Spinal cord (tissue), 10 donors: ENCODE measurements around the gene DMRT1. TPM values are rescaled to one million over a fixed set of nuclear protein-coding genes. Genes with fewer than 3 reads are reported as not detected.
"Not testable (repeated sequence)": the region's sequence is repeated elsewhere in the genome, so short reads cannot be mapped to it uniquely, and the experiment has no call there.

ENCODE experiments used
- DNase-seq, 6 donors: peaks; one replicate each; pipeline versions ENCODE4 v3.0.0 to v3.0.0-alpha.2; 2013 to 2015; ENCODE audit warnings: low spot score in 6 of 6, low read depth in 4 of 6
- H3K27ac ChIP-seq: one replicate; pipeline ENCODE4 v1.5.1; 2013; ENCODE audit warnings: low read depth, low read length, control low read depth
- H3K27me3 ChIP-seq: one replicate; pipeline ENCODE4 v1.6.1; 2013; ENCODE audit warnings: low read length; ENCODE audit not compliant: control insufficient read depth, insufficient read depth
- H3K36me3 ChIP-seq: one replicate; pipeline ENCODE4 v1.6.1; 2013; ENCODE audit warnings: low read length; ENCODE audit not compliant: control insufficient read depth, insufficient read depth
- H3K4me1 ChIP-seq: one replicate; pipeline ENCODE4 v1.6.1; 2013; ENCODE audit warnings: low read length; ENCODE audit not compliant: control insufficient read depth, insufficient read depth
- H3K4me3 ChIP-seq: one replicate; pipeline ENCODE4 v1.5.1; 2013; ENCODE audit warnings: low read depth, low read length, control low read depth
- H3K9me3 ChIP-seq: one replicate; pipeline ENCODE4 v1.6.1; 2013; ENCODE audit warnings: low read length; ENCODE audit not compliant: control insufficient read depth, insufficient read depth
- WGBS: methylation state at CpG from one replicate; pipeline ENCODE4 v1.1.5; 2013; ENCODE audit warnings: missing lambda C conversion rate; ENCODE audit not compliant: insufficient coverage; 5-methylcytosine and 5-hydroxymethylcytosine counted together
- polyA plus RNA-seq, 2 donors: library from polyadenylated mRNA; unstranded; fragments of 120-200 nt; gene quantifications; one replicate each; pipeline ENCODE4 v1.2.1, GENCODE V29; 2013; ENCODE audit not compliant: insufficient read length in 2 of 2
- total RNA-seq, 2 donors: library from RNA; depleted of rRNA in 1 of 2; stranded (reverse); fragments of 120-200 nt in 1 of 2; fragments of >200 nt in 1 of 2; gene quantifications; one replicate each; pipeline versions ENCODE4 v1.2.3 to v1.2.4, GENCODE V29; 2013 to 2014
- donor health status: healthy.

DMRT1 gene
- total and polyA plus RNA-seq, 4 donors: 0.11 to 0.14 TPM; not detected in 2

- H3K27me3 ChIP-seq: peaks cover 22% of the 10 kb centered on the region
Measured at GRCh38 chr9:849431-849830, 7.9 kb downstream of the DMRT1 start.

GRCh38 chr9:852539-852938, 11.0 kb downstream of the DMRT1 start:
- Histone ChIP-seq H3K36me3 (no peaks in the 10 kb centered on the region), H3K27me3 (no peaks in the 10 kb centered on the region), H3K27ac (no peak overlapping the region), H3K4me3 (no peak overlapping the region), H3K4me1 (no peaks in the 10 kb centered on the region), H3K9me3 (no peaks in the 10 kb centered on the region)
- DNase-seq: no peak
- WGBS: 67% methylated on average over 1 of the region's 4 CpGs

More at GRCh38 chr9:849431-849830, 7.9 kb downstream of the DMRT1 start:
- Histone ChIP-seq H3K36me3 (no peaks in the 10 kb centered on the region), H3K4me3 (no peak overlapping the region), H3K4me1 (no peaks in the 10 kb centered on the region), H3K27ac (no peak overlapping the region), H3K9me3 (no peaks in the 10 kb centered on the region)
- no peak for DNase-seq
- 82% methylated on average over 5 of the region's 5 CpGs for WGBS

- Histone ChIP-seq H3K36me3 (no peaks in the 10 kb centered on the region), H3K27ac (no peak overlapping the region), H3K4me1 (no peaks in the 10 kb centered on the region), H3K27me3 (no peaks in the 10 kb centered on the region), H3K9me3 (no peaks in the 10 kb centered on the region), H3K4me3 (no peak overlapping the region)
- no peak for DNase-seq
- 88% methylated on average over 1 of the region's 6 CpGs for WGBS
Measured at GRCh38 chr9:859251-859650, 17.8 kb downstream of the DMRT1 start.

- DNase-seq: no peak
- Histone ChIP-seq H3K4me3 (no peak overlapping the region), H3K27me3 (no peaks in the 10 kb centered on the region), H3K27ac (no peak overlapping the region), H3K36me3 (no peaks in the 10 kb centered on the region), H3K4me1 (no peaks in the 10 kb centered on the region), H3K9me3 (no peaks in the 10 kb centered on the region)
- WGBS: 100% methylated on average over 1 of the region's 4 CpGs
Measured at GRCh38 chr9:860706-861105, 19.2 kb downstream of the DMRT1 start.

- not testable (repeated sequence) for H3K27me3 ChIP-seq, H3K4me3 ChIP-seq, H3K27ac ChIP-seq, DNase-seq, H3K9me3 ChIP-seq, H3K4me1 ChIP-seq, H3K36me3 ChIP-seq
- WGBS: 99% methylated on average over 10 of the region's 30 CpGs
Measured at GRCh38 chr9:861525-861924, 20.0 kb downstream of the DMRT1 start.

- no peaks in the 10 kb centered on the region for H3K36me3 ChIP-seq
- H3K9me3 ChIP-seq: no peaks in the 10 kb centered on the region
- no peaks in the 10 kb centered on the region for H3K4me1 ChIP-seq
- H3K27ac ChIP-seq: no peak overlapping the region
- DNase-seq: peak in 2 of 6 donors; percentile 26 to 38
- H3K27me3 ChIP-seq: no peaks in the 10 kb centered on the region
- WGBS: 76% methylated on average over 2 of the region's 10 CpGs
- H3K4me3 ChIP-seq: no peak overlapping the region
Measured at GRCh38 chr9:875119-875962, 33.8 kb downstream of the DMRT1 start.

- Histone ChIP-seq H3K27ac (no peak overlapping the region), H3K4me3 (no peak overlapping the region)
- WGBS: 90% methylated on average over 2 of the region's 4 CpGs
Measured at GRCh38 chr9:876425-876824, 34.9 kb downstream of the DMRT1 start.

GRCh38 chr9:878239-878638, 36.7 kb downstream of the DMRT1 start:
- H3K4me3 ChIP-seq: no peak overlapping the region
- H3K27me3 ChIP-seq: no peaks in the 10 kb centered on the region
- 87% methylated on average over 5 of the region's 5 CpGs for WGBS
- no peak for DNase-seq
- H3K4me1 ChIP-seq: no peaks in the 10 kb centered on the region
- no peak overlapping the region for H3K27ac ChIP-seq
- H3K9me3 ChIP-seq: no peaks in the 10 kb centered on the region
- no peaks in the 10 kb centered on the region for H3K36me3 ChIP-seq

More at GRCh38 chr9:876425-876824, 34.9 kb downstream of the DMRT1 start:
- no peaks in the 10 kb centered on the region for H3K36me3 ChIP-seq
- DNase-seq: no peak
- no peaks in the 10 kb centered on the region for H3K9me3 ChIP-seq
- H3K27me3 ChIP-seq: no peaks in the 10 kb centered on the region
- no peaks in the 10 kb centered on the region for H3K4me1 ChIP-seq

- Histone ChIP-seq H3K27me3 (no peaks in the 10 kb centered on the region), H3K4me3 (no peak overlapping the region), H3K9me3 (no peaks in the 10 kb centered on the region), H3K27ac (no peak overlapping the region), H3K4me1 (no peaks in the 10 kb centered on the region), H3K36me3 (no peaks in the 10 kb centered on the region)
- no CpG with 5 or more reads among the region's 7 CpGs for WGBS
- DNase-seq: no peak
Measured at GRCh38 chr9:880725-881124, 39.2 kb downstream of the DMRT1 start.

- H3K27ac ChIP-seq: no peak overlapping the region
- no peak for DNase-seq
- H3K4me1 ChIP-seq: no peaks in the 10 kb centered on the region
- no peaks in the 10 kb centered on the region for H3K27me3 ChIP-seq
- H3K9me3 ChIP-seq: no peaks in the 10 kb centered on the region
- 60% methylated on average over 3 of the region's 4 CpGs for WGBS
- H3K4me3 ChIP-seq: no peak overlapping the region
- no peaks in the 10 kb centered on the region for H3K36me3 ChIP-seq
Measured at GRCh38 chr9:882416-882924, 41.0 kb downstream of the DMRT1 start.
